Pancreas (tissue), 10 donors: ENCODE measurements around the gene GDF2. TPM values are rescaled to one million over a fixed set of nuclear protein-coding genes. Genes with fewer than 3 reads are reported as not detected.

Source experiments
- ATAC-seq, 4 donors: fragments of 200-7000 bp; cut with Tn5 transposase; one replicate each; pipeline versions ENCODE4 v1.8.0 to v1.9.1; 2020; ENCODE audit warnings: mild to moderate bottlenecking in 4 of 4, moderate library complexity in 4 of 4
- DNase-seq, 6 donors: peaks; one replicate each; pipeline ENCODE4 v3.0.0-alpha.2; 2020
- FAIRE-seq: peaks from 2 replicates; lab custom pipeline; 2012; peaks lifted over from hg19 to GRCh38; lab: Jason Lieb, UNC
- H3K27ac ChIP-seq, 4 donors: fragments of 200-600 bp; sonication (generic); 1 replicate in 3 of 4; 2 replicates in 1 of 4; pipeline versions ENCODE4 v1.5.0 to v1.8.0; 2020
- H3K27me3 ChIP-seq, 4 donors: fragments of 200-600 bp; one replicate each; pipeline ENCODE4 v1.8.0; 2021
- H3K36me3 ChIP-seq, 3 donors: fragments of 200-600 bp; sonication (generic) in 1 of 3; one replicate each; pipeline versions ENCODE4 v1.5.0 to v1.8.0; 2020 to 2021
- H3K4me1 ChIP-seq, 3 donors: fragments of 200-600 bp; one replicate each; pipeline ENCODE4 v1.8.0; 2021
- H3K4me3 ChIP-seq, 4 donors: fragments of 200-600 bp; sonication (generic) in 2 of 4; one replicate each; pipeline versions ENCODE4 v1.5.0 to v1.8.0; 2020 to 2021
- H3K9me3 ChIP-seq, 4 donors: fragments of 200-600 bp; one replicate each; pipeline ENCODE4 v1.8.0; 2021
- WGBS, 2 donors: extraction: QIAGEN DNeasy Blood & Tissue Kit; methylation state at CpG; one replicate each; pipeline ENCODE4 v1.1.7; 2013; 5-methylcytosine and 5-hydroxymethylcytosine counted together
- intact Hi-C, 3 donors: fragments of 100-400 bp; cut with DNase I; formaldehyde crosslinking; loops; one replicate each; pipeline versions ENCODE4 v1.11.1 to v1.14.2; 2022
- polyA plus RNA-seq, 2 donors: library from polyadenylated mRNA; stranded (reverse); fragments of 200-250 nt; gene quantifications; one replicate each; pipeline ENCODE4 v1.2.3, GENCODE V29; 2013
- total RNA-seq, 6 donors: library from RNA; stranded (reverse); fragmentation: NEBNext Ultra II Directional in 4 of 6; extraction: Animal tissue kit (Norgen Biotek cat#: 25700) in 4 of 6; gene quantifications; one replicate each; pipeline versions ENCODE4 v1.2.1 to v1.2.4, GENCODE V29; 2021 to 2023
- TF ChIP-seq, protein P1 (sequence below), 4 donors: fragments of 200-600 bp; sonication (generic) in 3 of 4; IDR thresholded peaks; one replicate each; pipeline versions ENCODE4 v1.5.0 to v1.8.0; 2021; ENCODE audit warnings: antibody characterized with exemption in 4 of 4
- donor health status: healthy with polysubstance abuse.
- donor health status: DM: no; HTN: no; CAD: no; lungs with moderate emphysema.
- donor health status: DM: no; HTN: no; CAD: no.
- donor health status: control.
- donor health status: control.
- donor health status: Bipolar disorder and iron deficiency.
- donor health status: DM: yes; HTN: yes; CAD: no.
- donor health status: DM: no; HTN: no; CAD: no.
- donor health status: DM: no; HTN: no; CAD: no.
- donor health status: DM: yes; HTN: yes; CAD: no.

The GDF2 gene
- total RNA-seq (not detected), polyA plus RNA-seq (not detected)

GRCh38 chr10:47322300-47323061 is at the start of gene GDF2:
Gene GDF2 (plus strand): TSS chr10:47322454. CDS start chr10:47322669, 215 bp downstream.
- no peak for FAIRE-seq
- no peak for DNase-seq
- WGBS, 2 donors: 70 to 77% methylated on average over 35 of the region's 35 CpGs

GRCh38 chr10:47276071-47276470 is 46.2 kb upstream of the GDF2 start:
- Histone ChIP-seq H3K27me3 (no peaks in the 10 kb centered on the region), H3K9me3 (no peaks in the 10 kb centered on the region), H3K36me3 (no peaks in the 10 kb centered on the region), H3K4me3 (no peak overlapping the region), H3K27ac (no peak overlapping the region), H3K4me1 (no peaks in the 10 kb centered on the region)
- ATAC-seq: no peak
- no peak for FAIRE-seq
- intact Hi-C loops: no loop called here
- 58 to 77% methylated on average over 2 of the region's 2 CpGs for WGBS, 2 donors
- no peak for DNase-seq
- TF ChIP-seq, protein P1, sequence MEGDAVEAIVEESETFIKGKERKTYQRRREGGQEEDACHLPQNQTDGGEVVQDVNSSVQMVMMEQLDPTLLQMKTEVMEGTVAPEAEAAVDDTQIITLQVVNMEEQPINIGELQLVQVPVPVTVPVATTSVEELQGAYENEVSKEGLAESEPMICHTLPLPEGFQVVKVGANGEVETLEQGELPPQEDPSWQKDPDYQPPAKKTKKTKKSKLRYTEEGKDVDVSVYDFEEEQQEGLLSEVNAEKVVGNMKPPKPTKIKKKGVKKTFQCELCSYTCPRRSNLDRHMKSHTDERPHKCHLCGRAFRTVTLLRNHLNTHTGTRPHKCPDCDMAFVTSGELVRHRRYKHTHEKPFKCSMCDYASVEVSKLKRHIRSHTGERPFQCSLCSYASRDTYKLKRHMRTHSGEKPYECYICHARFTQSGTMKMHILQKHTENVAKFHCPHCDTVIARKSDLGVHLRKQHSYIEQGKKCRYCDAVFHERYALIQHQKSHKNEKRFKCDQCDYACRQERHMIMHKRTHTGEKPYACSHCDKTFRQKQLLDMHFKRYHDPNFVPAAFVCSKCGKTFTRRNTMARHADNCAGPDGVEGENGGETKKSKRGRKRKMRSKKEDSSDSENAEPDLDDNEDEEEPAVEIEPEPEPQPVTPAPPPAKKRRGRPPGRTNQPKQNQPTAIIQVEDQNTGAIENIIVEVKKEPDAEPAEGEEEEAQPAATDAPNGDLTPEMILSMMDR (IDR thresholded peaks at IDR 0.05): no peak

More at GRCh38 chr10:47322300-47323061, at the start of gene GDF2:
- no peaks in the 10 kb centered on the region for H3K27me3 ChIP-seq
- intact Hi-C loops: loop anchor here in 1 of 3 donors (10.0 kb wide), 1 partner anchor 288 kb away; no protein-coding TSS in a partner anchor
- no peak for ATAC-seq
- H3K4me1 ChIP-seq: no peaks in the 10 kb centered on the region
- no peaks in the 10 kb centered on the region for H3K36me3 ChIP-seq
- no peaks in the 10 kb centered on the region for H3K9me3 ChIP-seq
- no peak within 1 kb of the TSS for H3K27ac ChIP-seq
- no peak within 1 kb of the TSS for H3K4me3 ChIP-seq
- TF ChIP-seq, protein P1 (IDR thresholded peaks at IDR 0.05): no peak

- WGBS, 2 donors: 86 to 89% methylated on average over 11 of the region's 11 CpGs
Observed at GRCh38 chr10:47276576-47277351, 45.5 kb upstream of the GDF2 start.

DNA sequence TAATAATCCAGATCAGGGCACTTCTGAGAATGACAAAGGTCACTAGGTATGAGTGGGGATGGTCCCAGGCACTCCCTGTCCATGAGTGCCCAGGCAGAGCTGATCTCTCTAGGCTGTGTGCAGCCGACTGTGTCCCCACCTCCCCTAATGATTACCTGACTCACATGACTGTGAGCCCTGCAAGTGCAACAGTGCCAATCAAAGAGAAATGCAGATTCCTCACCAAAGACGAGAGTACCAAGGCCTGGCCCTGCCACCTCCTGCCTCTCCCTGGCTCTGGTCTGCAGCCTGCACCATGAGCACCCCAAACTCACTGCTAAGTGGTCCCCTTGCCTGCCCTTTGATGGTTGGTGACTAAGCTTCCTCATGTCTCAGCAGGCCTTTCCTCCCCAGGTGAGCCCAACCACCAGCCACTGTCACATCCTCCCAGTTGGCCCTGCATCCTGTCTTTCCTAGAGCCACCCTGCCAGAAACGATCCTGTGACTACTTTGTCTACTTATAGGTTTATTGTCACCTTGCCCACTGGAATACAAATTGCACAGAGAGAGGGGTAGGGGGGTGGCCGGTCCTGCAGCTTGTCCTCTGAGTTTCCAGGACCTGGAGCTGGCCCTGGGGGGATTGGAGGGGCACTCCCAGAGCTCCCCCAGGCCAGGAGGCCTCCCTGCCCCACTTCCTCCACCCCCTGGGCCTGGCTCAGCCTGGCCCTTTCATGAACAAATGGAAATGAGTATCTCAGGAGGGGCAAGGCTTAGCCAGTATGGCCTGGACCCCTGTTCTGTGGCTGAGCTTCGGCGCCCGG is 44.7 kb upstream of the GDF2 start:
- DNase-seq: no peak

More at GRCh38 chr10:47276576-47277351, 45.5 kb upstream of the GDF2 start:
- Histone ChIP-seq H3K27ac (no peak overlapping the region), H3K9me3 (no peaks in the 10 kb centered on the region), H3K36me3 (no peaks in the 10 kb centered on the region), H3K4me1 (no peaks in the 10 kb centered on the region), H3K27me3 (no peaks in the 10 kb centered on the region), H3K4me3 (no peak overlapping the region)
- TF ChIP-seq, protein P1 (IDR thresholded peaks at IDR 0.05): no peak
- intact Hi-C loops: no loop called here
- FAIRE-seq (no peak), ATAC-seq (no peak), DNase-seq (no peak)

More for the DNA sequence above, 44.7 kb upstream of the GDF2 start:
- Histone ChIP-seq H3K27ac (no peak overlapping the region), H3K9me3 (no peaks in the 10 kb centered on the region), H3K4me1 (no peaks in the 10 kb centered on the region), H3K4me3 (no peak overlapping the region), H3K36me3 (no peaks in the 10 kb centered on the region), H3K27me3 (no peaks in the 10 kb centered on the region)
- WGBS, 2 donors: 63 to 68% methylated on average over 5 to 7 of the region's 7 CpGs
- intact Hi-C loops: no loop called here
- ATAC-seq (no peak), FAIRE-seq (no peak)
- TF ChIP-seq, protein P1 (IDR thresholded peaks at IDR 0.05): no peak
